ENCODE measurements around the gene MAZ. TPM values are rescaled to one million over a fixed set of nuclear protein-coding genes. Genes with fewer than 3 reads are reported as not detected.

Gene MAZ
- total RNA-seq, 4 donors from 2014 or later: 98.4 to 180 (median 125) TPM

DNA sequence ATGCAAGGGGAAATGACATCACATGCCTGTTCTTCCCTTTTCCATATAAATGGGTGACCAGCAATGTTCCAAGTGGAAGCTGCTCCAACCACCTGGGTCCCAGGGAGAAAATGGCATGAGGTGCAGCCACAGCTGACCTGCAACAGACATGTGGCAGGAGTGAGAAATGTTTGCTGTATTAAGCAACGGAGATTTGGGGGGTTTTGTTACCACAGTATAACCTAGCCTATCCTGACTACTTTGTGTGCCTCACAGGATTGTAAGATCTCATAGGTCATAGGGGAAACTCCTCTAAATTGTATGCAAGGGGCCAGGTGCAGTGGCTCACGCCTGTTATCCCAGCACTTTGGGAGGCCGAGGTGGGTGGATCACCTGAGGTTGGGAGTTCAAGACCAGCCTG lies 44.7 kb downstream of the MAZ start:
- peaks cover 5% of the 10 kb centered on the region for H3K4me1 ChIP-seq
- 92% methylated on average over 3 of the region's 3 CpGs for WGBS
- no peaks in the 10 kb centered on the region for H3K9me3 ChIP-seq
- TF ChIP-seq, protein P1, sequence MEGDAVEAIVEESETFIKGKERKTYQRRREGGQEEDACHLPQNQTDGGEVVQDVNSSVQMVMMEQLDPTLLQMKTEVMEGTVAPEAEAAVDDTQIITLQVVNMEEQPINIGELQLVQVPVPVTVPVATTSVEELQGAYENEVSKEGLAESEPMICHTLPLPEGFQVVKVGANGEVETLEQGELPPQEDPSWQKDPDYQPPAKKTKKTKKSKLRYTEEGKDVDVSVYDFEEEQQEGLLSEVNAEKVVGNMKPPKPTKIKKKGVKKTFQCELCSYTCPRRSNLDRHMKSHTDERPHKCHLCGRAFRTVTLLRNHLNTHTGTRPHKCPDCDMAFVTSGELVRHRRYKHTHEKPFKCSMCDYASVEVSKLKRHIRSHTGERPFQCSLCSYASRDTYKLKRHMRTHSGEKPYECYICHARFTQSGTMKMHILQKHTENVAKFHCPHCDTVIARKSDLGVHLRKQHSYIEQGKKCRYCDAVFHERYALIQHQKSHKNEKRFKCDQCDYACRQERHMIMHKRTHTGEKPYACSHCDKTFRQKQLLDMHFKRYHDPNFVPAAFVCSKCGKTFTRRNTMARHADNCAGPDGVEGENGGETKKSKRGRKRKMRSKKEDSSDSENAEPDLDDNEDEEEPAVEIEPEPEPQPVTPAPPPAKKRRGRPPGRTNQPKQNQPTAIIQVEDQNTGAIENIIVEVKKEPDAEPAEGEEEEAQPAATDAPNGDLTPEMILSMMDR (IDR thresholded peaks at IDR 0.05): no peak
- TF ChIP-seq EP300 (IDR thresholded peaks at IDR 0.05): no peak
- no peak for TF ChIP-seq POLR2AphosphoS5 (IDR thresholded peaks at IDR 0.05)
- TF ChIP-seq POLR2A (IDR thresholded peaks at IDR 0.05): no peak
- H3K27ac ChIP-seq: no peak overlapping the region
- no peak overlapping the region for H3K4me3 ChIP-seq
- H3K36me3 ChIP-seq: peaks cover 23% of the 10 kb centered on the region
- no peaks in the 10 kb centered on the region for H3K27me3 ChIP-seq
- no peak for DNase-seq (ENCODE audit: low spot score in 2 of 2)

DNA sequence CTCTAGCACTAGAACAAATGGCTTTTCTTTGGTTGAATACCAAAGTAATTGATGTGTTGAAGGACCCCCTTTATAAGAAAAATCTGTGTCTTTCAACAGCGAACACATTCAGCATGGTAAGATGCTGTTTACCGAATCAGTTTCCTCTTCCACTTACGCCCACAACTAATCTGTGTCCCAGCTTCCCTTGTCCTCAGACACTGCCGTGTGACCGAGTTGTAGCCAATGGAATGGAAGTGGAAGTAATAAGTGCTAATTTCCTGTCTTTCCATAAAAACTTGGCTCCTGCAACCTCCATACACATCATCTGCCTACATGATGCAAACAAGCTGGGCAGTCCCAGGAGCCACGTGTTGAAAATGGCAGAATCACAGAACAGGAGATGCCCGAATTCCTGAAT lies 46.3 kb downstream of the MAZ start:
- TF ChIP-seq POLR2A (IDR thresholded peaks at IDR 0.05) (no peak), POLR2AphosphoS5 (IDR thresholded peaks at IDR 0.05) (no peak), EP300 (IDR thresholded peaks at IDR 0.05) (no peak)
- TF ChIP-seq, protein P1 (IDR thresholded peaks at IDR 0.05): no peak
- DNase-seq (ENCODE audit: low spot score in 2 of 2): no peak
- Histone ChIP-seq H3K27me3 (no peaks in the 10 kb centered on the region), H3K4me1 (peaks cover 13% of the 10 kb centered on the region), H3K27ac (no peak overlapping the region), H3K36me3 (peaks cover 7% of the 10 kb centered on the region), H3K9me3 (no peaks in the 10 kb centered on the region), H3K4me3 (no peak overlapping the region)
- WGBS: 42% methylated on average over 7 of the region's 7 CpGs

DNA sequence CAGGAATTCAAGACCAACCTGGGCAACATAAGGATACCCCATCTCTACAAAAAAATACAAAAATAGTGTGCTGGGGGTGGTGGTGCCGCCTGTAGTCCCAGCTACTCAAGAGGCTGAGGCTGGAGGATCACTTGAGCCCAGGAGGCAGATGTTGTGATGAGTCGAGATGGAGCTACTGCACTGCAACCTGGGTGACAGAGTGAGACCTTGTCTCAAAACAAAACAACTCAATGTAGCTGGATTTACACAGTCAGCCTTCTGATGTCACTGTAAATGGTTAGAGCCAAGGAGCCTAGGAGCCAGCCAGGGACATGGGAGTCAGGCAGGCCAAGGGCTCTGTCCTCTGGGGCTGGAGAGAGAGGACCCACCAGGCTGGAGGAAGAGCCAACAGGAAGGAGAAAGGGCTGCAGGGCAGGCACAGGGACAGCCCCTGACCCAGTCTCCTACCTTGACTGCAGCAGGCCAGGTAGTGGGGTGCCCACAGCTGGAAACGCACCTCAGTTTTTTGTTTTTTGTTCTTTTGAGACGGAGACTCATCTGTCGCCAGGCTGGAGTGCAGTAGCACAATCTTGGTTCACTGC lies 48.3 kb downstream of the MAZ start:
- TF ChIP-seq POLR2AphosphoS5 (IDR thresholded peaks at IDR 0.05): no peak
- WGBS: 85% methylated on average over 5 of the region's 5 CpGs
- Histone ChIP-seq H3K27ac (no peak overlapping the region), H3K4me1 (peaks cover 9% of the 10 kb centered on the region), H3K4me3 (no peak overlapping the region), H3K27me3 (no peaks in the 10 kb centered on the region), H3K36me3 (peaks cover 16% of the 10 kb centered on the region), H3K9me3 (no peaks in the 10 kb centered on the region)
- DNase-seq (ENCODE audit: low spot score in 2 of 2): no peak

DNA sequence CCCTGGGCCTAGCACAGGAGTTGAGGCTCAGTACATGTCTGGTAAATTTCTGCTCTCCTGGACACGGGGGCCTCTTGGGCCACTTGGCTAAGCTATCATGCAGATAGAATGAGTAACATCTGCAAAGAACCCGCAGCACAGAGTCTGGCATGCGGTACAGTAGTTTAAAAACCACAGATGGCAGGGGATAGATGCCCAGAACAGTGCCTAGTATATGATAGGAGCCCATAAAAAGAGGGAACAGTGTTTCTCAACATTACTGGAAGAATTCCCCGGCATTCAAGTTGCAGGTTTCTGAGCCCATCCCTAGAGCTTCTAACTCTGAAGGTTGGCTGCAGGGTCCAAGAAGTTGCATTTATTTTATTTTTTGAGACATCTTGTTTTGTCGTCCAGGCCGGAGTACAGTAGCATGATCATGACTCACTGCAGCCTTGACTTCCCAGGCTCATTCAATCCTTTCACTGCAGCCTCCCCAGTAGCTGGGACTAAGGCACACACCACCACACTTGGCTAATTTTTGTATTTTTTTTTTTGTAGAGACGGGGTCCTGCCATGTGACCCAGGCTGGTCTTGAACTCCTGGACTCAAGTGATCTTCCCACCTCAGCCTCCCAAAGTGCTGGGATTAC lies 50.9 kb downstream of the MAZ start:
- no peaks in the 10 kb centered on the region for H3K27me3 ChIP-seq
- H3K9me3 ChIP-seq: no peaks in the 10 kb centered on the region
- no peak overlapping the region for H3K27ac ChIP-seq
- TF ChIP-seq, protein P1 (IDR thresholded peaks at IDR 0.05): no peak
- TF ChIP-seq POLR2A (IDR thresholded peaks at IDR 0.05) (no peak), EP300 (IDR thresholded peaks at IDR 0.05) (no peak), POLR2AphosphoS5 (IDR thresholded peaks at IDR 0.05) (no peak)
- WGBS: 68% methylated on average over 7 of the region's 7 CpGs
- H3K4me3 ChIP-seq: no peak overlapping the region
- peaks cover 31% of the 10 kb centered on the region for H3K36me3 ChIP-seq
- H3K4me1 ChIP-seq: peaks cover 24% of the 10 kb centered on the region
- no peak for DNase-seq (ENCODE audit: low spot score in 2 of 2)

DNA sequence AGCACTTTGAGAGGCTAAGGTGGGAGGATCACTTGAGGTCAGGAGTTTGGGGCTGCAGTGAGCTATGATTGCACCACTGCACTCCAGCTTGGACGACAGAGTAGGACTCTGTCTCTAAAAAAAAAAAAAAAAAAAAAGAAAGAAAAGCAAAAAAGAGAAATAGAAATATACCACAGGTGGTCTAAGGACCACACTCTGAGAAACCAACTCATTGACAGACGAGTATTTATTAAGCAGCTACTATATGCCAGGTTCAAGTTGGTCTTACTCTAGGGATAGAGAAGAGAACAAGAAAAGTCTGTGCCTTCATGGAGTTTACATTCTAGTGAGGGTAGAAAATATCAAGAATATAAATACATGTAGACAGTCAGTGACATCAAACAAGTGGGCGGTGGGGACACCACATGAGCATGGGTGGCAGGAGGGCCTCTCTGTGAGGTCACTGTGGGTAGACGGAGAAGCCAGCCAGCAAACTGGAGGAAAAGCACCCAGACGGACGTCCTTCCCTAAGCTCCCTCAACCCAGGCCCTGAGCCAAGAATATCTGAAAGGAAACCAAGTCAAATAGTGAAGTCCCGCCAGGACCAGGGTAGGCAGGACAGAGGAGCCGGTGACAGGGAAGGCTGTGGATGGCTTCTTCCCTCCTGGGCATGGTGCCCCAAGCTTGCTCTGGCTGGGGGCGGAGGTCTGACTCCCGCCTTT lies 52.0 kb downstream of the MAZ start:
- H3K27ac ChIP-seq: no peak overlapping the region
- H3K27me3 ChIP-seq: no peaks in the 10 kb centered on the region
- 76% methylated on average over 10 of the region's 10 CpGs for WGBS
- H3K4me1 ChIP-seq: peaks cover 26% of the 10 kb centered on the region
- DNase-seq (ENCODE audit: low spot score in 2 of 2): no peak
- no peak for TF ChIP-seq POLR2A (IDR thresholded peaks at IDR 0.05)
- TF ChIP-seq, protein P1 (IDR thresholded peaks at IDR 0.05): no peak
- TF ChIP-seq POLR2AphosphoS5 (IDR thresholded peaks at IDR 0.05): no peak
- no peak for TF ChIP-seq EP300 (IDR thresholded peaks at IDR 0.05)
- peaks cover 31% of the 10 kb centered on the region for H3K36me3 ChIP-seq
- H3K4me3 ChIP-seq: no peak overlapping the region
- no peaks in the 10 kb centered on the region for H3K9me3 ChIP-seq

Data from suprapubic skin (tissue), 4 donors.